GM19193 (cell line): ENCODE results near the gene DEGS2.

Source experiments
- POLR2A ChIP-seq: IDR thresholded peaks from 4 replicates; pipeline ENCODE4 v1.6.1; 2011; ENCODE audit not compliant: insufficient read depth, insufficient read length; ENCODE audit errors: extremely low read depth

The DEGS2 gene

DNA sequence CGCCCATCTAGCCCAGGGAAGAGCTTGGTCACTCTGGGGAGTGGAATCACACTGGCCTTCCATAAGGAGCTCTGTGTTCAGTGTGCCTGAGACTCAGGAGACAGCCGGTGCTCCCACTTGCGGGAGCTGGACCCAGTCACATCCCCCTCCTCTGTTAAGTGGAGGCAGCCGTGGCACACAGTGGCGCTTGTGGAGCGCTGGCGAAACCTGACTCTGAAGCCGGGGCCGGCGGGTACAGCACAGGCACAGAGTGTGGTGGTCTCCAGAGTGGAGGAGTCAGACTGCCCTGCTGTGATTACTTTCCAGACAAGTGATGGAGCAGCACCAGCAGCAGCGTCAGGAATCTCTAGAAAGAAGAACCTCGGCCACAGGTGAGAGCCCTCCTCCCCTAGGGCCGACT is 33.0 kb downstream of the DEGS2 start:
- TF ChIP-seq POLR2A, result no peak

GRCh38 chr14:100124551-100125088 is 34.8 kb downstream of the DEGS2 start:
- TF ChIP-seq POLR2A, result no peak

GRCh38 chr14:100123618-100124017 is 35.8 kb downstream of the DEGS2 start:
- no peak for TF ChIP-seq POLR2A

- no peak for TF ChIP-seq POLR2A
These were observed 36.8 kb downstream of the DEGS2 start for GRCh38 chr14:100122481-100123223.

GRCh38 chr14:100121643-100122480 is 37.6 kb downstream of the DEGS2 start:
- no peak for TF ChIP-seq POLR2A

DNA sequence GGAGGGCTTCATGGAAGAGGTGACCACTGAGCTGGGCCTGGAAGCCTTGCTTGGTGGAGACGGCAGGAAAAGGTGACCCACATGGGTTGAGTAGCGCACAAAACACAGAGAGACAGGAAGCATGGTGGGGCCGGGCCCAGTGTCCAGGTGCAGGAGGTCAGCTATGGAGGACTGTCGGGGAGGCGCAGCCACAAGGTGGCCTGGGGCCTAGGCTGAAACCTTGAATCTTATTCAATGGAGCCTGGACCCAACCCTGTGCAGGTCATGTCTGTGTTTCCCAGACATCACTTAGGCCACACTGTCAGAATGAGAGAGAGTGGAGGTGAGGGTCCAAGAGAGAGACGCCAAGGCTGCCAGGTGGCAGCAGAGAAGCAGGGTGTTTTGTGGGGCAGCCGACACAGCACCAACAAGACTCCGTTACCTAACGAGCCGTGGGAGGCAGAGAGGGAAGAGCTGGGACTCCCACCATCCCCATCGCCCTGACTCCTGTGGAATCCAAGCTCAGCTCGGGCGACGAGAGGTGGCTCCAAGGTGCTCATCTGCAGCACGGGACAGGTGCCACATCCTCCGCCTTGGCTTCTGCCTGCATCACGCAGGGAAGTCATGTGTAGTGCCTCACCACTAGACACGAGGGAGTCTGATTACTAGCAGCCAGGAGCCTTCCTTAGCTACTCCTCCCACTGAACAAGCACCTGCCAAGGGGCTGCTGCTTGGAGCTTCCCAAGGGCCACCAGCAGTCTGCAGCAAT is 38.7 kb downstream of the DEGS2 start:
- no peak for TF ChIP-seq POLR2A

DNA sequence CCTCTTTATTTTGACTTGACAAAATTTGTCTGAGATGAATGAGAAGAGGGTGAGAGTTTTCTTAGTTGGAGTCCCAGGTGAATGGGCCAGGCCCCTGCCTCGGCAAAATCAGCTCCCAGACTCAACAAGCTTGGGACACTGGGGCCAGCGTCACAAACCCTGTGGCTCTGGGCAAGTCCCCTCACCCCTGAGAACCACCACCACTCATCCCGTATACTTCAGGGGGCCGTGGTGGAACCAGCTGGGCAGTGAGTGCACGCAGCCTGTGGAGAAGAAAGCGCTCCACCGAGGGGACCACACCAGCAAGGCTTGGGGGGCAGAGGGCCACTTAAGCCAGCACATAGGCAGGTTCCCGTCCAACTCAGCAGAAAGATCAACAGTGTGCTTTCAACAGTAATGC is 40.2 kb downstream of the DEGS2 start:
- TF ChIP-seq POLR2A, result no peak

- TF ChIP-seq POLR2A, result no peak
These were observed 40.9 kb downstream of the DEGS2 start for GRCh38 chr14:100118396-100119011.

DNA sequence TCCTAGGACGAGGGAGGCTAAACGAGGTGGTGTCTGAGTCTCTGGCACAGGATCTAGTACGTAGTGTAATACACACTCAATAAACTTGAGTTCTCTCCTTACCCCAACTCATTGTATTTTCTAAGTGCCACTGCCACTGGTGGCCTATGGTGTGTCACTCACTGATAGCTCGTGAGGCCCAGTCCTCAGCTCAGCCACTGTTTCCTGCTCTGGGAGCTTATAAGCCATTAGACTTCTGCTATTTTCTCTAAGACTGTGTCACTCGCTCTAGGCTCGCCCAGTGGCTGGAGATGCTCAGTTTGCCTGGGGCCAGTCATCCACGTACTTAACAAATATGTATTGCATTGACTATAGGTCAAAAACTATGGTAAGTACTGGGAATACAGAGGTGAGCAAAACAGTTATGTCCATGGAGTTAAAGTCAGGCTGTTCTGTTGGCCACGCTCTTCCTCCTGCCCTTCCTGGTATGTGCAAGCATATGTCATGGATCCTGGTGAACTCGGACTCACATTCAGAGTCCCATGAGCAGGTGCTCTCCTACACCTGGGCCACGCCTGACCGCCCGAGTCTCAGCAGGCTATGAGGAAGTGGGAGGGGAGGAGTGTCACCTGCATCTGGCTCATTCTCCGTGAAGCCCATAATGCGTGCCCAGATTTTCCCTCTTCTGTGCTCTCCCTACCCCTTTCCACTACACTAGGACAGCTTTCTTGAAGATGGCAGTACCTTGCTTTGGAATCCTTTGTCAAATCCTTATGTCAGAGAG is 41.6 kb downstream of the DEGS2 start:
- TF ChIP-seq POLR2A, result no peak

DNA sequence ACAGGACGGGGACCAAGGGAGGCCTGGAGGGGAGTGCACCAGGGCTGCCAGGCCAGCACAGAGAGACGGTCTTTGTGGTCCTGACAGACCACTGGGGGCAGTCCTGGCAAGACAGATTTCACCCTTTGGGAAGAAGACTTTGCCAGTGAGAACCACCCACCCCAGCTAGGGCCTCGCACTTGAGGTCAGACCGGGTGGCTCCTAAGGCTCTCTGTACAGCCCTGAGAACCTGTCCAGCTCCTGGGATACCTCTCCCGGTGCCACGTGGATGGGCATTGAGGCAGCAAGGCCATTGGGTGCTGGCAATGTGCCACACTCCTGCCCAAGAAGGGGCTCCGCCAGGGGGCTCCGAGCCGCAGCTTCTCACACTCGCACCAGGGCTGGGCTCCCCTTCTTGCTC is 42.4 kb downstream of the DEGS2 start:
- no peak for TF ChIP-seq POLR2A

GRCh38 chr14:100116134-100116533 is 43.3 kb downstream of the DEGS2 start:
- no peak for TF ChIP-seq POLR2A

DNA sequence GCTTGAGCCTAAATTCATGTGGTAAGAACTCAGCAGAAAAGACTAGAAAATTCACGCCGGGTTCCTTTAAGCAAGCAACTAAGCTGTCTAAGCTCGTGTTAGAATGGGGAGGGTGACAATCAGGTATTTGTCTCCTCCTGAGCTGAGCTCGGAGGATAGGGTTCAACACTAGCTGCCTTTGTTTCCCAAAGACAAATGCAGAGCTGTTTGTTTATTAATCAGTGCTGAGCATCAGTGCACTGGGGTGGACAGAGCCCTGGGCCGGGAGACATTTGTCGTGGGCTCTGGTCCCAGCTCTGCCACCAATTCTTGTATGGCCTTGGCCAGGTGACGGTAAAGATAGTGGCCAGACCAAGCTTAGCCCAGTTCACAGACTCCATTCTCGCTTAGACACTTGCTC is 43.7 kb downstream of the DEGS2 start:
- TF ChIP-seq POLR2A, result no peak

- TF ChIP-seq POLR2A, result no peak
These were observed 44.2 kb downstream of the DEGS2 start for GRCh38 chr14:100115236-100115635.
